Measurements from ENCODE around the gene WDFY4. TPM values are rescaled to one million over a fixed set of nuclear protein-coding genes. Genes with fewer than 3 reads are reported as not detected.

The WDFY4 gene
- total RNA-seq, 8 experiments from 2014 or later = 0.05 to 2.0 (median 0.13) TPM; not detected in 1

DNA sequence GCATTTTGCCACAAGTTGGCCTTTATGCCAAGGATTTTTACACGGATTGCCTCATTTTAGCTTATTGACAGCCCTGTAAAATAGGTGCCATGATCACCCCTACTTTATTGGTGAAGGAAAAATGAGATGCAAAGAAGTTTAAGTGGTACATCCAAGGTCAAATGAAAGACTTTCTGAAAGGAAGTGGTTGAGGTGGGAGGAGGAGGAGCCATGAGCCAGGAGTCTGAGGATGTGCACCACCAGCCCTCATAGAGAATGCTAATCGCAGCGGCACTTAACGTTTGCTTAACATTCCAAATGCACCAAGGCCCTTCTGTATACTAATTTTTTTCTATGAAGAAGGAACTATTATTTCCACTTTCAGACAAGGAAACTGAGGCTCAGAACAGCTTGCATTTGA is 286.0 kb downstream of the WDFY4 start:
- in situ Hi-C loops (cut with MboI; ENCODE audit: low pct_unique_long_range_greater_than_20kb in 2 of 9, low sequenced_read_pairs in 9 of 9, unreplicated experiment in 9 of 9) = no loop called here
- Histone ChIP-seq H3K4me3 (no peak overlapping the region), H3K4me1 (replicated peaks in 1 of 2) (no peaks in the 10 kb centered on the region), H3K27ac (no peak overlapping the region)
- ATAC-seq (replicated peaks in 6 of 8) = no peak
- WGBS, 10 experiments = 40 to 100% (median 91%) methylated on average over 1 to 4 of the region's 4 CpGs

GRCh38 chr10:48973065-48973464 is 288.4 kb downstream of the WDFY4 start:
- WGBS, 10 experiments = 0 to 100% (median 100%) methylated on average over 1 to 3 of the region's 5 CpGs; no CpG with 5 or more reads in 3 of the 10 experiments
- in situ Hi-C loops (cut with MboI; ENCODE audit: low pct_unique_long_range_greater_than_20kb in 2 of 9, low sequenced_read_pairs in 9 of 9, unreplicated experiment in 9 of 9) = no loop called here
- Histone ChIP-seq H3K4me3 (no peak overlapping the region), H3K4me1 (replicated peaks in 1 of 2) (no peaks in the 10 kb centered on the region), H3K27ac (no peak overlapping the region)
- ATAC-seq (replicated peaks in 6 of 8) = peak in 1 of 8 experiments; percentile 52

DNA sequence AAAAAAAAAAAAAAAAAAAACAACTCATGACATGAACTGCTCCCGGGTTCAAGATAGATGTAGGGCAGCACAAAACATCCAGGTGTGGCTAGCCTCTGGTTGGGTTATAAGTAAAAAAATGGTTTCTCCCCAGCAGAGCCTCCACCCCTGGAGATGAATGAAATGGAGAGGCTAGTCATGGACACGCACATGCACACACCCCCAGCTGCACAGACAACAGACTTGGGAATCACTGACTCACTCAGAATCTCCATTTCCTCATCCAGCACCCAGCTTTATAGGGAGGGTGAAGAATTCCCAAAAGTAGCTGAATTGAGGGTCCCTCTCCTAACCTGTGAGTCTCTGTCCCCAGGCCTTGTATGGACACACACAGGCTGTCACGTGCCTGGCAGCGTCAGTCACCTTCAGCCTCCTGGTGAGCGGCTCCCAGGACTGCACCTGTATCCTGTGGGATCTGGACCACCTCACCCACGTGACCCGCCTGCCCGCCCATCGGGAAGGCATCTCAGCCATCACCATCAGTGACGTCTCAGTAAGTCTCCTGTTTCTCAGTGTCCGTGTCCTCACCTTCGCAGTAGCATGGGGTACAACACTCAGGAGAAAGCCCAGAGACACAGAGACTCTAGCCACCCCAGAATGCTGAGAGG is 290.0 kb downstream of the WDFY4 start:
- in situ Hi-C loops (cut with MboI; ENCODE audit: low pct_unique_long_range_greater_than_20kb in 2 of 9, low sequenced_read_pairs in 9 of 9, unreplicated experiment in 9 of 9) = loop anchor here in 1 of 9 experiments (25.0 kb wide), 1 partner anchor 188 kb away; no protein-coding TSS in a partner anchor
- H3K27ac ChIP-seq = no peak overlapping the region
- ATAC-seq (replicated peaks in 6 of 8) = peak in 2 of 8 experiments; percentile 93 to 96
- no peak overlapping the region for H3K4me3 ChIP-seq
- 40 to 100% (median 79%) methylated on average over 1 to 9 of the region's 12 CpGs; no CpG with 5 or more reads in 3 of the 10 experiments for WGBS, 10 experiments
- H3K4me1 ChIP-seq (replicated peaks in 1 of 2) = no peaks in the 10 kb centered on the region

DNA sequence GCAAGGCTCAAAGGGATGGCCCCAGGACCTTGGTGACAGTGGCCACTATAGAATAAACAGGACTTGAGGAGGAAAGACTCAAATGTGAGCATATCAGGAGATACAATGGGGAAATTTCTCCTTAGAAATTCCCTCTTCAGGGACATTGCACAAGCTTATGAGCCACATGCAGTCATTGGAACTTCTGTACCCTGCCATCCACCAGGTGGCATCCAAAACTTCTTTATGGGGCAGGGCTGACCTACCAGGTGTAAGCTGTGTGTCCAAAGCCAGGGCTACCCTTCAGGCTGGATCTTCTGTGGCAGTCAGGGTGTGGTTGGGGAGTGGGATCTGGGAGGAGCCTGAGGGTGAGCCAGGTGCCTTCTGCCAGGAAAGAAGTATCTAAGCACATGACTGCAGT is 291.5 kb downstream of the WDFY4 start:
- no peak overlapping the region for H3K27ac ChIP-seq
- H3K4me1 ChIP-seq (replicated peaks in 1 of 2) = no peaks in the 10 kb centered on the region
- peak in 1 of 8 experiments; percentile 71 for ATAC-seq (replicated peaks in 6 of 8)
- in situ Hi-C loops (cut with MboI; ENCODE audit: low pct_unique_long_range_greater_than_20kb in 2 of 9, low sequenced_read_pairs in 9 of 9, unreplicated experiment in 9 of 9) = loop anchor here in 1 of 9 experiments (25.0 kb wide), 1 partner anchor 186 kb away; no protein-coding TSS in a partner anchor
- no peak overlapping the region for H3K4me3 ChIP-seq

GRCh38 chr10:48978318-48978717 is 293.6 kb downstream of the WDFY4 start:
- in situ Hi-C loops (cut with MboI; ENCODE audit: low pct_unique_long_range_greater_than_20kb in 2 of 9, low sequenced_read_pairs in 9 of 9, unreplicated experiment in 9 of 9) = loop anchor here in 1 of 9 experiments (25.0 kb wide), 1 partner anchor 184 kb away; no protein-coding TSS in a partner anchor
- WGBS, 10 experiments = 40 to 100% (median 87%) methylated on average over 1 to 3 of the region's 5 CpGs; no CpG with 5 or more reads in 4 of the 10 experiments
- H3K4me1 ChIP-seq (replicated peaks in 1 of 2) = peaks cover 0 to 8% of the 10 kb centered on the region in 2 donors
- ATAC-seq (replicated peaks in 6 of 8) = no peak
- H3K27ac ChIP-seq = no peak overlapping the region
- no peak overlapping the region for H3K4me3 ChIP-seq

- WGBS, 10 experiments = 0 to 60% (median 17%) methylated on average over 1 to 8 of the region's 12 CpGs; no CpG with 5 or more reads in 3 of the 10 experiments
- in situ Hi-C loops (cut with MboI; ENCODE audit: low pct_unique_long_range_greater_than_20kb in 2 of 9, low sequenced_read_pairs in 9 of 9, unreplicated experiment in 9 of 9) = loop anchor here in 1 of 9 experiments (25.0 kb wide), 1 partner anchor 181 kb away; no protein-coding TSS in a partner anchor
- peak; percentile 50 to 98 (median 82) for ATAC-seq (replicated peaks in 6 of 8)
- Histone ChIP-seq H3K4me1 (replicated peaks in 1 of 2) (peaks cover 12 to 22% of the 10 kb centered on the region in 2 donors), H3K4me3 (no peak overlapping the region), H3K27ac (no peak overlapping the region)
Observed at GRCh38 chr10:48981310-48981907, 296.7 kb downstream of the WDFY4 start.

DNA sequence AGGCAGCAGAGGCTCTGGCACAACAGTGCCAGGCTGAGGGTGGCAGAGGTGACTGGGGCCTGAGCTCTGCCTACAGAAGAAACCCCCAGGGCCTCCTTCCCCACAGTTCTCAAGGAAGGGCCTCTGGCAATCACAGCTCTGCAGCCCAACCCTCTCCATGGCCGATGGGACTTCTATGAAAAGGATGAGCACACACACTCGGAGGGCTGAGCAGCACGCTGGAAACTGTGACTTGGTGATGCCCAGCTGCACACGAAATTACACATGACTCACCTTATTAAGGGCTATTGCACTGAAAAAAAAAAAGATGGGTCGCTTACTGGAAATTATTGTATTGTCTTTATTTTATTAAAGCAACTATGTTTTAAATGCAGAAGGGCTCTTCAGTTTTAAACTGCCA is 297.9 kb downstream of the WDFY4 start:
- Histone ChIP-seq H3K4me1 (replicated peaks in 1 of 2) (peaks cover 12 to 22% of the 10 kb centered on the region in 2 donors), H3K4me3 (no peak overlapping the region), H3K27ac (no peak overlapping the region)
- in situ Hi-C loops (cut with MboI; ENCODE audit: low pct_unique_long_range_greater_than_20kb in 2 of 9, low sequenced_read_pairs in 9 of 9, unreplicated experiment in 9 of 9) = loop anchor here in 1 of 9 experiments (25.0 kb wide), 1 partner anchor 180 kb away; no protein-coding TSS in a partner anchor
- 19 to 100% (median 68%) methylated on average over 1 to 4 of the region's 5 CpGs; no CpG with 5 or more reads in 3 of the 10 experiments for WGBS, 10 experiments
- peak in 3 of 8 experiments; percentile 27 to 64 (median 47) for ATAC-seq (replicated peaks in 6 of 8)

- Histone ChIP-seq H3K27ac (peak overlapping the region in 1 of 2 donors; percentile 62), H3K4me1 (replicated peaks in 1 of 2) (peaks cover 12 to 22% of the 10 kb centered on the region in 2 donors), H3K4me3 (no peak overlapping the region)
- 48 to 100% (median 73%) methylated on average over 2 to 3 of the region's 5 CpGs; no CpG with 5 or more reads in 5 of the 10 experiments for WGBS, 10 experiments
- ATAC-seq (replicated peaks in 6 of 8) = peak in 5 of 8 experiments; percentile 55 to 93 (median 92)
- in situ Hi-C loops (cut with MboI; ENCODE audit: low pct_unique_long_range_greater_than_20kb in 2 of 9, low sequenced_read_pairs in 9 of 9, unreplicated experiment in 9 of 9) = loop anchor here in 1 of 9 experiments (25.0 kb wide), 1 partner anchor 179 kb away; no protein-coding TSS in a partner anchor
Observed at GRCh38 chr10:48983648-48984351, 299.1 kb downstream of the WDFY4 start.

DNA sequence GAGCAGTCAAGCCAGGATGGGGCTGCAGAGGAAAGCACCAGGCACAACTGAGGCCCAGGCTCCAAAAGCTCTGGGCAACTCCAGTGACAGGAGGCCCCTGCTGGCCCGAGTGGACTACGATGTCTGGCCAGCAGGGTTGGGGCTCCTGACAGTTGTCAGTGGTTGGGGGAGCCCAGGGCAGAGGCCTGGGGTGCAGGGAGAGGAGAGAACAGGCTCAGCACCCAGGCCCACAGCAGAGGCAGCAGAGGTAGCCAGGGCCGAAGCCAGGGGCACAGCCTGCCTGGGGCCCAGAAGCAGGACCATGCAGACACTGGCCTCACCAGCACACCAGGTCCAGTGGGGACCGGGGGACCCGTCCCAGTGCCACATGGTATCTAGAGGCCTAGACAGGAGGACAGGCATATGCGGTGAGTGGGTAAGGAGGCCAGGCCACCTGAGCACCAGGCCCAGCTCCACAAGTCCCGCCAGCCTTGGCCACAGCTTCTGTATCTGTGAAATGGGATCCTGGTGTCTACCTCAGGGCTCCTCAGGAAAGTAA is 301.0 kb downstream of the WDFY4 start:
- Histone ChIP-seq H3K4me1 (replicated peaks in 1 of 2) (peaks cover 12 to 22% of the 10 kb centered on the region in 2 donors), H3K27ac (no peak overlapping the region), H3K4me3 (no peak overlapping the region)
- in situ Hi-C loops (cut with MboI; ENCODE audit: low pct_unique_long_range_greater_than_20kb in 2 of 9, low sequenced_read_pairs in 9 of 9, unreplicated experiment in 9 of 9) = loop anchor here in 1 of 9 experiments (25.0 kb wide), 1 partner anchor 177 kb away; no protein-coding TSS in a partner anchor
- no peak for ATAC-seq (replicated peaks in 6 of 8)
- WGBS, 10 experiments = 20 to 70% methylated on average over 1 to 2 of the region's 7 CpGs; no CpG with 5 or more reads in 8 of the 10 experiments

DNA sequence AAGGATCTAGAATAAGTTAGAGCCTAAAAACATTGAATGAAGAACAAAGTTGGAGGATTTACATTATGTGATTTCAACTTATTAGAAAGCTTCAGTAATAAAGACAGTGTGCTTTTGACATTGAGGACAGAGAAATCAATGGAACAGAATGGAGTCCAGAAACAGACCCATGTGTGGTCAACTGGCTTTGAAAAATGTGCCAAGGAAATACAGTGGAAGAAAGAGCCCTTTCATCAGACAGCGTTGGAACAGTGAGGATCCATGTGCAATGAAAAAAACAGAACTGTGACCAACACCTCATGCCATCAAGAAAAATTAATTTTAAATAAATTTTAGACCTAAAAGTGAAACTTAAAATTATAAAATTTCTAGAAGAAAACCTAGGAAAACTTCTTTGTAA is 305.6 kb downstream of the WDFY4 start:
- in situ Hi-C loops (cut with MboI; ENCODE audit: low pct_unique_long_range_greater_than_20kb in 2 of 9, low sequenced_read_pairs in 9 of 9, unreplicated experiment in 9 of 9) = loop anchor here in 1 of 9 experiments (25.0 kb wide), 1 partner anchor 172 kb away; no protein-coding TSS in a partner anchor
- H3K4me1 ChIP-seq (replicated peaks in 1 of 2) = no peaks in the 10 kb centered on the region
- WGBS, 10 experiments = 9 to 100% (median 78%) methylated on average over 1 of the region's 1 CpG; no CpG with 5 or more reads in 1 of the 10 experiments
- no peak overlapping the region for H3K4me3 ChIP-seq
- ATAC-seq (replicated peaks in 6 of 8) = no peak
- H3K27ac ChIP-seq = no peak overlapping the region

DNA sequence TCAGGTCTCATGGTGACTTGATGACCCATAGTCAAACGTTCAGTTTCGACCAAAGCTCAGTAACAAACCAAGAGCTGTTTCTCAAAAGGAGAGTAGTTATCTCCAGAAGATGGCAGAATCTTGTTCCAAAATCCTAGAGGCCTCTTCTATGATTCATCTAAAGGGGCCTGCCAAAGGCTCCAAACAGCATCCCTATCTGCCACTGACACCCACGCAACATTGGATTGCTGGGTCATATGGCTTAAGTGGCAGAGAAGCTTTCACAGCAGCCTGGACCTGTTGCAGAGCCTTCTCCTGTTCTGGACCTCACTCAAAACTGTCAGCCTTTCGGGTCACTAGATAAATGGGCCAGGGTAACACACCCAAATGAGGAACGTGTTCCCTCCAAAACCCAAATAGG is 309.0 kb downstream of the WDFY4 start:
- Histone ChIP-seq H3K27ac (no peak overlapping the region), H3K4me3 (no peak overlapping the region), H3K4me1 (replicated peaks in 1 of 2) (no peaks in the 10 kb centered on the region)
- ATAC-seq (replicated peaks in 6 of 8) = no peak
- WGBS, 10 experiments = 20 to 93% (median 63%) methylated on average over 1 to 5 of the region's 5 CpGs; no CpG with 5 or more reads in 2 of the 10 experiments
- in situ Hi-C loops (cut with MboI; ENCODE audit: low pct_unique_long_range_greater_than_20kb in 2 of 9, low sequenced_read_pairs in 9 of 9, unreplicated experiment in 9 of 9) = loop anchor here in 1 of 9 experiments (25.0 kb wide), 1 partner anchor 169 kb away; no protein-coding TSS in a partner anchor

GRCh38 chr10:48996329-48996728 is 311.7 kb downstream of the WDFY4 start:
- H3K27ac ChIP-seq = no peak overlapping the region
- in situ Hi-C loops (cut with MboI; ENCODE audit: low pct_unique_long_range_greater_than_20kb in 2 of 9, low sequenced_read_pairs in 9 of 9, unreplicated experiment in 9 of 9) = loop anchor here in 1 of 9 experiments (25.0 kb wide), 1 partner anchor 166 kb away; no protein-coding TSS in a partner anchor

More at GRCh38 chr10:48996329-48996728, 311.7 kb downstream of the WDFY4 start:
- Histone ChIP-seq H3K4me3 (no peak overlapping the region), H3K4me1 (replicated peaks in 1 of 2) (no peaks in the 10 kb centered on the region)
- ATAC-seq (replicated peaks in 6 of 8) = no peak
- 0 to 86% (median 58%) methylated on average over 1 to 3 of the region's 3 CpGs; no CpG with 5 or more reads in 4 of the 10 experiments for WGBS, 10 experiments
